Keratinocyte (primary cell): ENCODE results near the gene APRT. TPM values are rescaled to one million over a fixed set of nuclear protein-coding genes. Genes with fewer than 3 reads are reported as not detected.

Experiments
- DNase-seq: peaks from one replicate; pipeline ENCODE4 v3.0.0-alpha.2; 2011; ENCODE audit warnings: low read depth, missing footprints, low spot score
- FAIRE-seq: peaks from 2 replicates; lab custom pipeline; 2011; peaks lifted over from hg19 to GRCh38; lab: Jason Lieb, UNC
- H2AFZ ChIP-seq: 2 replicates; pipeline ENCODE4 v1.6.0; 2012; ENCODE audit warnings: low read length, control low read depth, inconsistent platforms; ENCODE audit not compliant: control insufficient read depth
- H3K27ac ChIP-seq: 2 replicates; pipeline ENCODE4 v1.5.1; 2011; ENCODE audit warnings: low read length; ENCODE audit not compliant: control insufficient read depth, insufficient read depth
- H3K27me3 ChIP-seq: 3 replicates; pipeline ENCODE4 v1.6.0; 2011; ENCODE audit warnings: low read length; ENCODE audit not compliant: control insufficient read depth, insufficient read depth; ENCODE audit errors: extremely low read depth
- H3K36me3 ChIP-seq, 2 experiments: 2 replicates in 1 of 2; 3 replicates in 1 of 2; pipeline ENCODE4 v1.5.1; 2011; ENCODE audit warnings: low read length in 2 of 2, mild to moderate bottlenecking in 1 of 2; ENCODE audit not compliant: control insufficient read depth in 2 of 2, insufficient read depth in 2 of 2; ENCODE audit errors: extremely low read depth in 1 of 2
- H3K4me1 ChIP-seq: 3 replicates; pipeline ENCODE4 v1.5.1; 2011; ENCODE audit warnings: low read length; ENCODE audit not compliant: control insufficient read depth, insufficient read depth; ENCODE audit errors: extremely low read depth
- H3K4me2 ChIP-seq: 3 replicates; pipeline ENCODE4 v1.6.0; 2011; ENCODE audit warnings: low read depth, low read length; ENCODE audit not compliant: control insufficient read depth, insufficient read depth; ENCODE audit errors: extremely low read depth
- H3K4me3 ChIP-seq, 3 experiments: fragments of 200-600 bp in 1 of 3; sonication (generic) in 1 of 3; 2 replicates in 2 of 3; 3 replicates in 1 of 3; pipeline ENCODE4 v1.5.1; 2011 to 2016; ENCODE audit warnings: low read length in 3 of 3, mild to moderate bottlenecking in 3 of 3, control low read depth in 2 of 3, inconsistent platforms in 1 of 3, low read depth in 1 of 3, mixed read lengths in 1 of 3, mixed run types in 1 of 3, moderate library complexity in 1 of 3; ENCODE audit not compliant: control insufficient read depth in 2 of 3, insufficient read depth in 2 of 3; ENCODE audit errors: extremely low read depth in 1 of 3
- H3K79me2 ChIP-seq: 2 replicates; pipeline ENCODE4 v1.6.0; 2012; ENCODE audit warnings: low read length; ENCODE audit not compliant: control insufficient read depth, insufficient read depth
- H3K9ac ChIP-seq: 3 replicates; pipeline ENCODE4 v1.6.0; 2011; ENCODE audit warnings: low read length; ENCODE audit not compliant: control insufficient read depth, insufficient read depth; ENCODE audit errors: extremely low read depth
- H3K9me1 ChIP-seq: 3 replicates; pipeline ENCODE4 v1.6.0; 2011; ENCODE audit warnings: low read length; ENCODE audit not compliant: control insufficient read depth, insufficient read depth; ENCODE audit errors: extremely low read depth
- H3K9me3 ChIP-seq: 2 replicates; pipeline ENCODE4 v1.5.1; 2012; ENCODE audit warnings: low read depth, low read length; ENCODE audit not compliant: control insufficient read depth
- H4K20me1 ChIP-seq: 3 replicates; pipeline ENCODE4 v1.6.0; 2011; ENCODE audit warnings: low read length; ENCODE audit not compliant: control insufficient read depth, insufficient read depth; ENCODE audit errors: extremely low read depth
- CTCF ChIP-seq, 3 experiments: IDR thresholded peaks in 1 of 3; conservative IDR thresholded peaks in 1 of 3; optimal IDR thresholded peaks in 1 of 3; 2 replicates in 2 of 3; 3 replicates in 1 of 3; pipeline versions ENCODE3 to v1.5.1; 2011; ENCODE audit warnings: low read length in 3 of 3, mild to moderate bottlenecking in 3 of 3, moderate library complexity in 2 of 3, control low read depth in 1 of 3, inconsistent platforms in 1 of 3; ENCODE audit not compliant: insufficient read depth in 2 of 3; ENCODE audit errors: extremely low read depth in 1 of 3
- EZH2 ChIP-seq: IDR thresholded peaks from one replicate; pipeline ENCODE4 v1.6.1; 2012; ENCODE audit warnings: inconsistent platforms, mild to moderate bottlenecking, low read length, moderate library complexity
- dilution Hi-C: fragments of 300-500 bp; cut with MboI; formaldehyde crosslinking; loops from one replicate; pipeline ENCODE4 v1.7.0; 2020; ENCODE audit warnings: low sequenced_read_pairs; ENCODE audit not compliant: extremely low pct_ligation_motif_present
- polyA plus RNA-seq, 5 experiments: library from polyadenylated mRNA; depleted of rRNA in 3 of 5; stranded (reverse) in 3 of 5; stranded (forward) in 1 of 5; unstranded in 1 of 5; fragments of >200 nt; gene quantifications; 1 replicate in 1 of 5; 2 replicates in 3 of 5; 3 replicates in 1 of 5; pipeline versions ENCODE4 v1.2.1 to v1.2.3, GENCODE V29; 2011 to 2012; ENCODE audit warnings: missing spikeins in 2 of 5, low read depth in 1 of 5, low replicate concordance in 1 of 5

Gene APRT
- polyA plus RNA-seq, 1 donor (not counting 4 experiments of a cell fraction or from before 2014, with no cell fraction given): 106 TPM

GRCh38 chr16:88783391-88784073, 28.2 kb downstream of the APRT start:
- Histone ChIP-seq H3K4me1 (peaks cover 35% of the 10 kb centered on the region), H3K4me3 (peak overlapping the region; percentile 75 to 93 (median 78)), H3K9ac (peak overlapping the region; percentile 95), H3K79me2 (peaks cover 62% of the 10 kb centered on the region), H3K4me2 (peak overlapping the region; percentile 100), H3K27ac (peak overlapping the region; percentile 93), H3K9me3 (no peaks in the 10 kb centered on the region), H3K27me3 (no peaks in the 10 kb centered on the region), H4K20me1 (peaks cover 33% of the 10 kb centered on the region), H3K9me1 (no peaks in the 10 kb centered on the region), H2AFZ (no peak overlapping the region), H3K36me3 (peaks cover 6 to 8% of the 10 kb centered on the region in 2 experiments)
- dilution Hi-C loops: no loop called here
- DNase-seq (no peak), FAIRE-seq (no peak)
- TF ChIP-seq CTCF (optimal IDR thresholded peaks at IDR 0.05 in 1 of 3, IDR thresholded peaks at IDR 0.05 in 1 of 3, conservative IDR thresholded peaks at IDR 0.05 in 1 of 3; ENCODE audit: extremely low read depth in 1 of 3, insufficient read depth in 2 of 3, low read length in 3 of 3) (no peak), EZH2 (no peak)

- Histone ChIP-seq H2AFZ (no peak overlapping the region), H3K9ac (peak overlapping the region; percentile 95), H3K4me2 (peak overlapping the region; percentile 100), H3K36me3 (peaks cover 7 to 11% of the 10 kb centered on the region in 2 experiments), H3K4me3 (peak overlapping the region; percentile 75 to 93 (median 78)), H4K20me1 (peaks cover 41% of the 10 kb centered on the region), H3K4me1 (peaks cover 35% of the 10 kb centered on the region), H3K9me1 (no peaks in the 10 kb centered on the region), H3K79me2 (peaks cover 70% of the 10 kb centered on the region), H3K9me3 (no peaks in the 10 kb centered on the region), H3K27me3 (no peaks in the 10 kb centered on the region), H3K27ac (peak overlapping the region; percentile 93)
- FAIRE-seq: peak; percentile 87
- DNase-seq: peak; percentile 60
- dilution Hi-C loops: no loop called here
- TF ChIP-seq EZH2 (no peak), CTCF (optimal IDR thresholded peaks at IDR 0.05 in 1 of 3, IDR thresholded peaks at IDR 0.05 in 1 of 3, conservative IDR thresholded peaks at IDR 0.05 in 1 of 3; ENCODE audit: extremely low read depth in 1 of 3, insufficient read depth in 2 of 3, low read length in 3 of 3) (no peak)
Observed at GRCh38 chr16:88782454-88783390, 29.0 kb downstream of the APRT start.
